Adipocyte (in vitro differentiated cells): ENCODE results near the gene ZNF43.
"Not testable (repeated sequence)": the region's sequence is repeated elsewhere in the genome, so short reads cannot be mapped to it uniquely, and the experiment has no call there.

Source experiments
- DNase-seq: peaks from one replicate; pipeline ENCODE4 v3.0.0-alpha.2; 2015; ENCODE audit warnings: low read depth
- H3K27me3 ChIP-seq: replicated peaks from 2 replicates; pipeline ENCODE4 v1.7.0; 2013; ENCODE audit warnings: mild to moderate bottlenecking, low read length, moderate library complexity; ENCODE audit not compliant: control insufficient read depth, insufficient read depth
- H3K36me3 ChIP-seq: 2 replicates; pipeline ENCODE4 v1.7.0; 2013; ENCODE audit warnings: low read length, mild to moderate bottlenecking, moderate library complexity; ENCODE audit not compliant: control insufficient read depth, insufficient read depth, severe bottlenecking
- H3K4me1 ChIP-seq: 2 replicates; pipeline ENCODE4 v1.7.0; 2013; ENCODE audit warnings: mild to moderate bottlenecking, low read length, moderate library complexity; ENCODE audit not compliant: control insufficient read depth, insufficient read depth
- H3K4me3 ChIP-seq: 2 replicates; pipeline ENCODE4 v1.7.0; 2013; ENCODE audit warnings: mild to moderate bottlenecking, low read length, moderate library complexity
- H3K9ac ChIP-seq: 2 replicates; pipeline ENCODE4 v1.7.0; 2013; ENCODE audit warnings: mild to moderate bottlenecking, low read length, moderate library complexity
- H3K9me3 ChIP-seq: 2 replicates; pipeline ENCODE4 v1.7.0; 2013; ENCODE audit warnings: mild to moderate bottlenecking, low read length, moderate library complexity; ENCODE audit not compliant: control insufficient read depth

ZNF43 gene

GRCh38 chr19:21848706-21849105, 12.7 kb upstream of the ZNF43 start:
- Histone ChIP-seq H3K4me1 (peaks cover 8% of the 10 kb centered on the region), H3K4me3 (no peak overlapping the region), H3K9me3 (no peaks in the 10 kb centered on the region), H3K27me3 (no peaks in the 10 kb centered on the region), H3K9ac (no peak overlapping the region), H3K36me3 (peaks cover 4% of the 10 kb centered on the region)
- DNase-seq = no peak

GRCh38 chr19:21843081-21843480, 7.1 kb upstream of the ZNF43 start:
- no peak overlapping the region for H3K4me3 ChIP-seq
- no peak for DNase-seq
- no peaks in the 10 kb centered on the region for H3K9me3 ChIP-seq
- H3K4me1 ChIP-seq = peaks cover 11% of the 10 kb centered on the region
- H3K9ac ChIP-seq = no peak overlapping the region
- no peaks in the 10 kb centered on the region for H3K27me3 ChIP-seq
- H3K36me3 ChIP-seq = peaks cover 7% of the 10 kb centered on the region

GRCh38 chr19:21841488-21842097, 5.6 kb upstream of the ZNF43 start:
- no peaks in the 10 kb centered on the region for H3K9me3 ChIP-seq
- DNase-seq = no peak
- H3K4me3 ChIP-seq = no peak overlapping the region
- H3K4me1 ChIP-seq = peaks cover 15% of the 10 kb centered on the region
- H3K9ac ChIP-seq = no peak overlapping the region
- peaks cover 7% of the 10 kb centered on the region for H3K36me3 ChIP-seq
- no peaks in the 10 kb centered on the region for H3K27me3 ChIP-seq

- peaks cover 7% of the 10 kb centered on the region for H3K36me3 ChIP-seq
- peaks cover 19% of the 10 kb centered on the region for H3K4me1 ChIP-seq
- no peak overlapping the region for H3K9ac ChIP-seq
- DNase-seq = no peak
- no peaks in the 10 kb centered on the region for H3K9me3 ChIP-seq
- H3K4me3 ChIP-seq = no peak overlapping the region
- no peaks in the 10 kb centered on the region for H3K27me3 ChIP-seq
Observed at GRCh38 chr19:21841081-21841480, 5.1 kb upstream of the ZNF43 start.

GRCh38 chr19:21839976-21840375, 4.0 kb upstream of the ZNF43 start:
- DNase-seq = no peak
- no peak overlapping the region for H3K9ac ChIP-seq
- peaks cover 19% of the 10 kb centered on the region for H3K4me1 ChIP-seq
- H3K36me3 ChIP-seq = peaks cover 4% of the 10 kb centered on the region
- H3K4me3 ChIP-seq = no peak overlapping the region
- no peaks in the 10 kb centered on the region for H3K9me3 ChIP-seq
- H3K27me3 ChIP-seq = no peaks in the 10 kb centered on the region

- Histone ChIP-seq H3K9ac (peak overlapping the region; percentile 25), H3K36me3 (peaks cover 3% of the 10 kb centered on the region), H3K9me3 (peaks cover 1% of the 10 kb centered on the region), H3K4me1 (peaks cover 19% of the 10 kb centered on the region), H3K27me3 (no peaks in the 10 kb centered on the region), H3K4me3 (no peak overlapping the region)
- DNase-seq = no peak
Observed at GRCh38 chr19:21838646-21839045, 2.7 kb upstream of the ZNF43 start.

- no peak for DNase-seq
- Histone ChIP-seq H3K9me3 (peaks cover 12% of the 10 kb centered on the region), H3K27me3 (no peaks in the 10 kb centered on the region), H3K9ac (peak overlapping the region; percentile 92), H3K4me1 (peaks cover 19% of the 10 kb centered on the region), H3K4me3 (peak overlapping the region; percentile 93), H3K36me3 (no peaks in the 10 kb centered on the region)
Observed at GRCh38 chr19:21835429-21835809, 563 bp downstream of the ZNF43 start.

GRCh38 chr19:21833733-21834132, 2.2 kb downstream of the ZNF43 start:
- DNase-seq = no peak
- peaks cover 18% of the 10 kb centered on the region for H3K9me3 ChIP-seq
- no peaks in the 10 kb centered on the region for H3K27me3 ChIP-seq
- peaks cover 12% of the 10 kb centered on the region for H3K4me1 ChIP-seq
- H3K9ac ChIP-seq = no peak overlapping the region
- peak overlapping the region; percentile 12 for H3K4me3 ChIP-seq
- peaks cover 3% of the 10 kb centered on the region for H3K36me3 ChIP-seq

- Histone ChIP-seq H3K9me3 (peaks cover 71% of the 10 kb centered on the region), H3K4me1 (no peaks in the 10 kb centered on the region), H3K27me3 (no peaks in the 10 kb centered on the region), H3K4me3 (peak overlapping the region; percentile 56), H3K9ac (no peak overlapping the region), H3K36me3 (peaks cover 50% of the 10 kb centered on the region)
- DNase-seq = peak; percentile 22
Observed at GRCh38 chr19:21824679-21825078, 11.3 kb downstream of the ZNF43 start.

GRCh38 chr19:21823224-21823623, 12.8 kb downstream of the ZNF43 start:
- peak overlapping the region; percentile 50 for H3K4me3 ChIP-seq
- H3K27me3 ChIP-seq = no peaks in the 10 kb centered on the region
- H3K4me1 ChIP-seq = no peaks in the 10 kb centered on the region
- peaks cover 83% of the 10 kb centered on the region for H3K9me3 ChIP-seq
- H3K36me3 ChIP-seq = peaks cover 65% of the 10 kb centered on the region
- no peak for DNase-seq
- H3K9ac ChIP-seq = no peak overlapping the region

- H3K4me1 ChIP-seq = no peaks in the 10 kb centered on the region
- no peak overlapping the region for H3K9ac ChIP-seq
- no peak for DNase-seq
- H3K4me3 ChIP-seq = peak overlapping the region; percentile 70
- peaks cover 100% of the 10 kb centered on the region for H3K36me3 ChIP-seq
- H3K9me3 ChIP-seq = peaks cover 98% of the 10 kb centered on the region
- no peaks in the 10 kb centered on the region for H3K27me3 ChIP-seq
Observed at GRCh38 chr19:21812448-21812847, 23.5 kb downstream of the ZNF43 start.

GRCh38 chr19:21808400-21809000, 27.5 kb downstream of the ZNF43 start:
- H3K4me3 ChIP-seq = peak overlapping the region; percentile 70
- H3K4me1 ChIP-seq, DNase-seq, H3K9ac ChIP-seq, H3K27me3 ChIP-seq: not testable (repeated sequence)
- peaks cover 100% of the 10 kb centered on the region for H3K9me3 ChIP-seq
- peaks cover 71% of the 10 kb centered on the region for H3K36me3 ChIP-seq
